CD8-positive, alpha-beta memory T cell (primary cell): ENCODE measurements around the gene LRRC4. TPM values are rescaled to one million over a fixed set of nuclear protein-coding genes. Genes with fewer than 3 reads are reported as not detected.
A peak's percentile ranks its signal among the peaks of the same experiment; 100 is the strongest.

Experiments
- CTCF ChIA-PET: fragments of 350-600 bp; sonication (Branson Sonifier 250); formaldehyde crosslinking; loops from one replicate; lab custom pipeline; 2021; ENCODE audit warnings: antibody characterized with exemption; lab: Charles Lee
- POLR2A ChIA-PET: fragments of 350-600 bp; sonication (Branson Sonifier 250); formaldehyde crosslinking; loops from one replicate; lab custom pipeline; 2021; ENCODE audit warnings: antibody characterized with exemption; lab: Charles Lee
- DNase-seq, 5 donors: peaks; one replicate each; pipeline versions ENCODE4 v3.0.0 to v3.0.0-alpha.2; 2020 to 2022; ENCODE audit warnings: mixed read lengths in 1 of 5
- H3K27ac ChIP-seq: one replicate; pipeline ENCODE4 v1.7.0; 2013; ENCODE audit warnings: low read depth, mild to moderate bottlenecking, low read length, moderate library complexity
- H3K27me3 ChIP-seq: 2 replicates; pipeline ENCODE4 v1.7.0; 2013; ENCODE audit warnings: low read length, mild to moderate bottlenecking; ENCODE audit not compliant: insufficient read depth, poor library complexity, severe bottlenecking
- H3K36me3 ChIP-seq: 2 replicates; pipeline ENCODE4 v1.7.0; 2013; ENCODE audit warnings: mild to moderate bottlenecking, low read length, moderate library complexity; ENCODE audit not compliant: insufficient read depth
- H3K4me1 ChIP-seq: 2 replicates; pipeline ENCODE4 v1.7.0; 2013; ENCODE audit warnings: mild to moderate bottlenecking, low read length, moderate library complexity; ENCODE audit not compliant: insufficient read depth
- H3K4me3 ChIP-seq: 2 replicates; pipeline ENCODE4 v1.7.0; 2013; ENCODE audit warnings: mild to moderate bottlenecking, low read length
- H3K9me3 ChIP-seq: 2 replicates; pipeline ENCODE4 v1.7.0; 2013; ENCODE audit warnings: mild to moderate bottlenecking, low read length
- H3K27ac Mint-ChIP-seq, 8 donors: one replicate each; pipeline ENCODE4 v1.8.0; 2020 to 2021; ENCODE audit warnings: mixed read lengths in 8 of 8, mild to moderate bottlenecking in 6 of 8, inconsistent platforms in 3 of 8, moderate library complexity in 3 of 8
- H3K27me3 Mint-ChIP-seq, 2 donors: one replicate each; pipeline ENCODE4 v1.8.0; 2020 to 2021; ENCODE audit warnings: mixed read lengths in 2 of 2, mild to moderate bottlenecking in 1 of 2, moderate library complexity in 1 of 2
- H3K36me3 Mint-ChIP-seq, 3 donors: one replicate each; pipeline ENCODE4 v1.8.0; 2020 to 2021; ENCODE audit warnings: mixed read lengths in 3 of 3, inconsistent platforms in 1 of 3, mild to moderate bottlenecking in 1 of 3
- H3K4me1 Mint-ChIP-seq, 3 donors: one replicate each; pipeline ENCODE4 v1.8.0; 2020 to 2021; ENCODE audit warnings: mixed read lengths in 3 of 3, inconsistent platforms in 1 of 3, mild to moderate bottlenecking in 1 of 3
- H3K4me3 Mint-ChIP-seq, 7 donors: one replicate each; pipeline ENCODE4 v1.8.0; 2020 to 2021; ENCODE audit warnings: mixed read lengths in 7 of 7, mild to moderate bottlenecking in 6 of 7, moderate library complexity in 4 of 7, inconsistent platforms in 2 of 7
- H3K9me3 Mint-ChIP-seq, 5 donors: one replicate each; pipeline ENCODE4 v1.8.0; 2020 to 2022; ENCODE audit warnings: mixed read lengths in 5 of 5, mild to moderate bottlenecking in 3 of 5, moderate library complexity in 2 of 5, inconsistent platforms in 1 of 5
- polyA plus RNA-seq: library from polyadenylated mRNA; unstranded; fragments of 300-500 nt; fragmentation: Illumina TruSeq; gene quantifications from one replicate; pipeline ENCODE4 v1.2.3, GENCODE V29; 2021
- total RNA-seq, 2 experiments: library from RNA; stranded (reverse); gene quantifications; one replicate each; pipeline ENCODE4 v1.2.3, GENCODE V29; 2021

LRRC4 gene
- total and polyA plus RNA-seq, 3 experiments from 2014 or later = 0.15 to 0.51 TPM; not detected in 1

GRCh38 chr7:128042012-128042411, 10.8 kb upstream of the LRRC4 start:
- no peak overlapping the region for H3K4me3 ChIP-seq
- no peak overlapping the region for H3K27ac ChIP-seq
- Mint-ChIP-seq H3K4me3 (no peak overlapping the region), H3K36me3 (peaks cover 0 to 5% (median 4%) of the 10 kb centered on the region in 3 donors), H3K4me1 (peaks cover 21 to 33% (median 22%) of the 10 kb centered on the region in 3 donors), H3K27ac (peak overlapping the region in 2 of 8 donors; percentile 55 to 79), H3K27me3 (no peaks in the 10 kb centered on the region), H3K9me3 (no peaks in the 10 kb centered on the region)
- CTCF ChIA-PET = interaction anchor here (1.1 kb wide), 1 partner anchor 10 kb away, joined by 3 read pairs; no protein-coding TSS in a partner anchor
- no peaks in the 10 kb centered on the region for H3K9me3 ChIP-seq
- POLR2A ChIA-PET = no interaction called here
- H3K27me3 ChIP-seq = no peaks in the 10 kb centered on the region
- no peak for DNase-seq
- H3K36me3 ChIP-seq = no peaks in the 10 kb centered on the region
- H3K4me1 ChIP-seq = peaks cover 6% of the 10 kb centered on the region

GRCh38 chr7:128041203-128041602, 10.0 kb upstream of the LRRC4 start:
- Mint-ChIP-seq H3K4me1 (peaks cover 21 to 33% (median 22%) of the 10 kb centered on the region in 3 donors), H3K27me3 (no peaks in the 10 kb centered on the region), H3K27ac (no peak overlapping the region), H3K4me3 (no peak overlapping the region), H3K9me3 (no peaks in the 10 kb centered on the region), H3K36me3 (peaks cover 0 to 4% (median 3%) of the 10 kb centered on the region in 3 donors)
- ChIA-PET CTCF (no interaction called here), POLR2A (no interaction called here)
- H3K36me3 ChIP-seq = no peaks in the 10 kb centered on the region
- no peak overlapping the region for H3K4me3 ChIP-seq
- no peak overlapping the region for H3K27ac ChIP-seq
- no peaks in the 10 kb centered on the region for H3K27me3 ChIP-seq
- H3K4me1 ChIP-seq = peaks cover 6% of the 10 kb centered on the region
- no peak for DNase-seq
- no peaks in the 10 kb centered on the region for H3K9me3 ChIP-seq

GRCh38 chr7:128040205-128040604, 9.0 kb upstream of the LRRC4 start:
- H3K36me3 ChIP-seq = no peaks in the 10 kb centered on the region
- H3K4me3 ChIP-seq = no peak overlapping the region
- CTCF ChIA-PET = interaction anchor here (1.2 kb wide), 1 partner anchor 332 kb away, joined by 3 read pairs; no protein-coding TSS in a partner anchor
- POLR2A ChIA-PET = no interaction called here
- peaks cover 6% of the 10 kb centered on the region for H3K4me1 ChIP-seq
- no peaks in the 10 kb centered on the region for H3K9me3 ChIP-seq
- Mint-ChIP-seq H3K27ac (no peak overlapping the region), H3K4me1 (peaks cover 20 to 29% (median 21%) of the 10 kb centered on the region in 3 donors), H3K36me3 (peaks cover 0 to 4% (median 3%) of the 10 kb centered on the region in 3 donors), H3K27me3 (no peaks in the 10 kb centered on the region), H3K9me3 (no peaks in the 10 kb centered on the region), H3K4me3 (no peak overlapping the region)
- DNase-seq = no peak
- no peaks in the 10 kb centered on the region for H3K27me3 ChIP-seq
- no peak overlapping the region for H3K27ac ChIP-seq

GRCh38 chr7:128039544-128039953, 8.3 kb upstream of the LRRC4 start:
- Mint-ChIP-seq H3K4me3 (no peak overlapping the region), H3K36me3 (peaks cover 0 to 4% (median 3%) of the 10 kb centered on the region in 3 donors), H3K27ac (no peak overlapping the region), H3K27me3 (no peaks in the 10 kb centered on the region), H3K9me3 (no peaks in the 10 kb centered on the region), H3K4me1 (peaks cover 16 to 25% (median 18%) of the 10 kb centered on the region in 3 donors)
- no peaks in the 10 kb centered on the region for H3K27me3 ChIP-seq
- H3K27ac ChIP-seq = no peak overlapping the region
- CTCF ChIA-PET = interaction anchor here (1.2 kb wide), 1 partner anchor 331 kb away, joined by 3 read pairs; no protein-coding TSS in a partner anchor
- no peaks in the 10 kb centered on the region for H3K9me3 ChIP-seq
- no peak for DNase-seq
- H3K36me3 ChIP-seq = no peaks in the 10 kb centered on the region
- POLR2A ChIA-PET = no interaction called here
- peaks cover 6% of the 10 kb centered on the region for H3K4me1 ChIP-seq
- H3K4me3 ChIP-seq = no peak overlapping the region

GRCh38 chr7:128037880-128038619, 6.8 kb upstream of the LRRC4 start:
- Histone ChIP-seq H3K4me3 (no peak overlapping the region), H3K4me1 (no peaks in the 10 kb centered on the region), H3K27ac (no peak overlapping the region), H3K9me3 (no peaks in the 10 kb centered on the region), H3K27me3 (no peaks in the 10 kb centered on the region), H3K36me3 (peaks cover 5% of the 10 kb centered on the region)
- H3K27me3 Mint-ChIP-seq = peaks cover 0 to 2% of the 10 kb centered on the region in 2 donors
- peaks cover 9 to 13% (median 13%) of the 10 kb centered on the region in 3 donors for H3K4me1 Mint-ChIP-seq
- no peaks in the 10 kb centered on the region for H3K9me3 Mint-ChIP-seq
- no peak overlapping the region for H3K4me3 Mint-ChIP-seq
- ChIA-PET POLR2A (no interaction called here), CTCF (no interaction called here)
- peaks cover 0 to 6% (median 3%) of the 10 kb centered on the region in 3 donors for H3K36me3 Mint-ChIP-seq
- no peak for DNase-seq
- H3K27ac Mint-ChIP-seq = no peak overlapping the region

- peaks cover 0 to 6% (median 3%) of the 10 kb centered on the region in 3 donors for H3K36me3 Mint-ChIP-seq
- H3K27ac ChIP-seq = no peak overlapping the region
- peak overlapping the region in 2 of 8 donors; percentile 8 to 57 for H3K27ac Mint-ChIP-seq
- no peaks in the 10 kb centered on the region for H3K27me3 ChIP-seq
- no peak overlapping the region for H3K4me3 ChIP-seq
- CTCF ChIA-PET = no interaction called here
- DNase-seq = no peak
- peaks cover 5% of the 10 kb centered on the region for H3K36me3 ChIP-seq
- no peaks in the 10 kb centered on the region for H3K9me3 Mint-ChIP-seq
- H3K4me1 Mint-ChIP-seq = peaks cover 8 to 9% (median 9%) of the 10 kb centered on the region in 3 donors
- H3K4me1 ChIP-seq = no peaks in the 10 kb centered on the region
- POLR2A ChIA-PET = no interaction called here
- H3K9me3 ChIP-seq = no peaks in the 10 kb centered on the region
- H3K27me3 Mint-ChIP-seq = peaks cover 0 to 2% of the 10 kb centered on the region in 2 donors
- H3K4me3 Mint-ChIP-seq = no peak overlapping the region
Measured at GRCh38 chr7:128037081-128037480, 5.8 kb upstream of the LRRC4 start.

- H3K27ac ChIP-seq = no peak overlapping the region
- no peaks in the 10 kb centered on the region for H3K9me3 Mint-ChIP-seq
- peaks cover 5% of the 10 kb centered on the region for H3K36me3 ChIP-seq
- CTCF ChIA-PET = no interaction called here
- no peak overlapping the region for H3K4me3 Mint-ChIP-seq
- H3K4me1 Mint-ChIP-seq = peaks cover 5 to 7% (median 7%) of the 10 kb centered on the region in 3 donors
- no peak overlapping the region for H3K4me3 ChIP-seq
- POLR2A ChIA-PET = no interaction called here
- peak overlapping the region in 1 of 8 donors; percentile 29 for H3K27ac Mint-ChIP-seq
- no peak for DNase-seq
- peaks cover 0 to 3% (median 0%) of the 10 kb centered on the region in 3 donors for H3K36me3 Mint-ChIP-seq
- no peaks in the 10 kb centered on the region for H3K27me3 ChIP-seq
- peaks cover 0 to 4% of the 10 kb centered on the region in 2 donors for H3K27me3 Mint-ChIP-seq
- no peaks in the 10 kb centered on the region for H3K4me1 ChIP-seq
- H3K9me3 ChIP-seq = no peaks in the 10 kb centered on the region
Measured at GRCh38 chr7:128036226-128036940, 5.1 kb upstream of the LRRC4 start.

GRCh38 chr7:128035712-128036111, 4.5 kb upstream of the LRRC4 start:
- Mint-ChIP-seq H3K27me3 (peaks cover 0 to 4% of the 10 kb centered on the region in 2 donors), H3K36me3 (peaks cover 0 to 3% (median 0%) of the 10 kb centered on the region in 3 donors), H3K27ac (no peak overlapping the region), H3K4me3 (peak overlapping the region in 1 of 7 donors; percentile 11), H3K9me3 (no peaks in the 10 kb centered on the region), H3K4me1 (peaks cover 3 to 8% (median 7%) of the 10 kb centered on the region in 3 donors)
- CTCF ChIA-PET = no interaction called here
- Histone ChIP-seq H3K9me3 (no peaks in the 10 kb centered on the region), H3K27me3 (no peaks in the 10 kb centered on the region), H3K36me3 (peaks cover 5% of the 10 kb centered on the region), H3K27ac (no peak overlapping the region), H3K4me1 (no peaks in the 10 kb centered on the region), H3K4me3 (no peak overlapping the region)
- no peak for DNase-seq
- POLR2A ChIA-PET = no interaction called here
